Gastroesophageal sphincter (tissue), 3 donors: ENCODE data around the gene EDAR.

Experiments
- CTCF ChIP-seq, 4 experiments: fragments of 200-600 bp in 2 of 4; fragments of 450-650 bp in 2 of 4; sonication (generic) in 1 of 4; IDR thresholded peaks; one replicate each; pipeline ENCODE4 v1.5.1; 2017 to 2019; ENCODE audit warnings: antibody characterized with exemption in 4 of 4, mild to moderate bottlenecking in 2 of 4, moderate library complexity in 2 of 4
- EP300 ChIP-seq: sonication (generic); formaldehyde crosslinking; IDR thresholded peaks from one replicate; pipeline ENCODE4 v1.6.1; 2017; ENCODE audit warnings: antibody characterized with exemption, mild to moderate bottlenecking
- POLR2A ChIP-seq, 2 donors: fragments of 450-650 bp; IDR thresholded peaks; one replicate each; pipeline ENCODE4 v1.6.1; 2017; ENCODE audit warnings: antibody characterized with exemption in 2 of 2, mild to moderate bottlenecking in 2 of 2, moderate library complexity in 1 of 2
- POLR2AphosphoS5 ChIP-seq: sonication (generic); formaldehyde crosslinking; IDR thresholded peaks from one replicate; pipeline ENCODE4 v1.6.1; 2017; ENCODE audit warnings: antibody characterized with exemption

GRCh38 chr2:108870069-108870644, 118.9 kb downstream of the EDAR start:
- TF ChIP-seq CTCF (IDR thresholded peaks at IDR 0.05) (no peak), EP300 (no peak), POLR2A (IDR thresholded peaks at IDR 0.05) (no peak), POLR2AphosphoS5 (no peak)
